KG1 (cell line): Measurements from ENCODE around the gene HOXC4.
A peak's percentile ranks its signal among the peaks of the same experiment; 100 is the strongest.

ENCODE experiments used
- DNase-seq: peaks from one replicate; lab custom pipeline; 2025; lab: John Stamatoyannopoulos, UW

Gene HOXC4

GRCh38 chr12:54029529-54030441, 23.9 kb upstream of the HOXC4 start:
- DNase-seq = no peak

DNA sequence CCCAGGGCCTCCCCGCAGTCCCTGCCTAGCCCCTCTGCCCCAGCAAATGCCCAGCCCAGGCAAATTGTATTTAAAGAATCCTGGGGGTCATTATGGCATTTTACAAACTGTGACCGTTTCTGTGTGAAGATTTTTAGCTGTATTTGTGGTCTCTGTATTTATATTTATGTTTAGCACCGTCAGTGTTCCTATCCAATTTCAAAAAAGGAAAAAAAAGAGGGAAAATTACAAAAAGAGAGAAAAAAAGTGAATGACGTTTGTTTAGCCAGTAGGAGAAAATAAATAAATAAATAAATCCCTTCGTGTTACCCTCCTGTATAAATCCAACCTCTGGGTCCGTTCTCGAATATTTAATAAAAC, 23.2 kb upstream of the HOXC4 start:
- DNase-seq = no peak

DNA sequence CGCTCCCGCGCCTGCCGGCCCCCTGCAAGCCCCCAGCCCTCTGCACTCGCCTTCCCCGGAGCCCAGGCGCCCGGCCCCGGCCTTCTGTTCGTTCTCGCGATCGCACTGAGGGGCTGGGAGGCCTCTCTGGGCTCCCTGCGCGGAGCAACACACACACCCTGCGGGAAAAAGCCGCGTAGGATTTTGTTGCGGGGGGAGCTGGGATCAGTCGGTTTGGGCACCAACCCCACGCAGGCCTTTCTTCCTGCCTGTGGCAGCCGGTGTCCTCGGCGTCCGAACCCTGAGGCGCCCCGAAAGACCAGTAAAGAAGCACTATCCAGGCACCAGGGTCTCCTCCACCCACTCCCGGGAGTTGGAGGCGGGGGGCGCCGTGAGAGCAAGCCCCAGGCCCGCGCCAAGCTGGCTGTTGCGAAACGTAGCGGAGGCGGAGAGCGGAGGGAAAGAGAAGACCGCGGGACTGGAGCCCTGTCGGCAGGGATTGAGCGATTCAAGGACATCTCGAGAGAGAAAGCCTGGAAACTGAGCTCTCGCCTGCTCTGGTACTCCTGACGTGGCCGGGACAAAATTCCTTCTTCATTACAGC, 22.7 kb upstream of the HOXC4 start:
- DNase-seq = no peak

GRCh38 chr12:54031480-54031879, 22.2 kb upstream of the HOXC4 start:
- DNase-seq = no peak

DNA sequence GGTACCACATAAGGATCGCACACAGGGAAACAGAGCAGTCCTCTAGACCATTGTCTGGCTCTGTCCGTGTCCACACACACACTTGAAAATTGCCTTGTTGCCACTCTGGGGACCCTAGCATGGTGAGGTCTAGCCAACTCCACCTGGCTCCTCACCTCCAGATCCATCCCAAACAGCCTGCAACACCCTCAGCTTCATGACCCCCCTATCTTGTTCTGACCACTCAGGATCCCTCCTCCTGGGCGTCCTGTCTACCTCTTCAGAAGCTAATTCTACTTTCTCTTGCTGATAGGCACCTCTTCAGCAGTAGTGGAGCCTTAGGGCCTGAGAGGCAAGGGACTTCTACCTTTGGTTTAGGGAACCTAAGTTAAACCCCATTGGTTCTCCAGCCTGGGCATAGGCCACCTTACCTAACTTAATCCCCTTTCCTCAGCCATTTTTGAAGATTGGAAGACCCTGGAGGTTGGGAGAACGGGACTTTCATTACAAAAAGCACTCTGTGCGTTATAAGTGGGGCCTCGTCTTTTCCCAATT, 21.5 kb upstream of the HOXC4 start:
- DNase-seq = no peak

DNA sequence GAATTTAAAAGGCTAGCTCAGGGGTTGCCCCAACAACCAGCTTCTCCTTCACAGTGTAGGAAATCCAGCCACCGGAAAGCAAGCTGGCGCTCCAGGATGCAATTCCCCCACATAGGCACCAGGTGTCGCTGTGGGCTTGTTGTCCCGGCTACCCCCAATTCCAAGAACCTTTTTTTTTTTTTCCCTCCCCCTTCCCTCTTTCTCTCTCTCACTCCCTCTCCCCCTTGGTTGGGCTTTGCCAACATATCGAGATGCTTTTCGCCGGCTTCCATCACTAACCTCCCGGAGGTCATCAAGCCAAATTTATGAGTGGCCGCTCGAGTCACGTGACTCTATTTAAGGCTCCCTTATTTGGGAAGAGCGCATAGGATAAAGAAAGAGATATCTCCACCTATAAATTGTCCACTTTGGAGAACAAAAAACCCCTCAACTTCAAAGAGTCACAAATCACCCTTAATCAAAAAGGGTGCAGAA, 21.0 kb upstream of the HOXC4 start, which contains the start of gene HOXC5:
Gene HOXC5, plus strand, starts transcription at position 424 of the 474 bp plus-strand sequence. CDS start 73 bp downstream, outside the sequence.
- DNase-seq = peak; percentile 14

DNA sequence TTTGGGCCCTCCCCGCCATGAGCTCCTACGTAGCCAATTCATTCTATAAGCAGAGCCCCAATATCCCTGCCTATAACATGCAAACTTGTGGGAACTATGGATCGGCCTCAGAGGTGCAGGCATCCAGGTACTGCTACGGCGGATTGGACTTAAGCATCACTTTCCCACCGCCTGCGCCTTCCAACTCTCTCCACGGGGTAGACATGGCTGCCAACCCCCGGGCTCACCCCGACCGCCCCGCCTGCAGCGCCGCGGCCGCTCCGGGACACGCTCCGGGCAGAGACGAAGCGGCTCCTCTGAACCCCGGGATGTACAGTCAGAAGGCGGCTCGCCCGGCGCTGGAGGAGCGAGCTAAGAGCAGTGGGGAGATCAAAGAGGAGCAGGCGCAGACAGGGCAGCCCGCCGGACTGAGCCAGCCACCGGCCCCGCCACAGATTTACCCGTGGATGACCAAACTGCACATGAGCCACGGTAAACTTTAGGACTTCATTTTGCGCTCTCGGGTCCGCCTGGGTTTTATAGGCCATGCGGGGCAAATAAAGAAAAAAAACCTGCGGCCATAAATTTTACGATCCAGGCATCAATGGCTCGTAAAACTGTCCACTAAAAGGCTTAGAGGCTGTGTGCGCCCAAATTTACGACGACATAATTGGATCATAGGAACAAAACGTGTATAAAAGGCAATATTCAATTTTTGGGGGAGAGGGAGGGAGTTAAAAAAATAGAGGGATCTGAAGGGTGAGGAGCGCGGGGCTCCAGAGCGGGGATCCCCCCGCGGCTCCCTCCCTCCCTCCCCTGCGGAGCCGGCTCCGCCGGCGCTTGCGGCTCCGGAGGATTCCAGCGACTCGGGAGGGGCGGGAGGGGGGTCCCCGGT, 20.3 kb upstream of the HOXC4 start:
- no peak for DNase-seq

- DNase-seq = no peak
Observed at GRCh38 chr12:54033980-54034784, 19.5 kb upstream of the HOXC4 start.

DNA sequence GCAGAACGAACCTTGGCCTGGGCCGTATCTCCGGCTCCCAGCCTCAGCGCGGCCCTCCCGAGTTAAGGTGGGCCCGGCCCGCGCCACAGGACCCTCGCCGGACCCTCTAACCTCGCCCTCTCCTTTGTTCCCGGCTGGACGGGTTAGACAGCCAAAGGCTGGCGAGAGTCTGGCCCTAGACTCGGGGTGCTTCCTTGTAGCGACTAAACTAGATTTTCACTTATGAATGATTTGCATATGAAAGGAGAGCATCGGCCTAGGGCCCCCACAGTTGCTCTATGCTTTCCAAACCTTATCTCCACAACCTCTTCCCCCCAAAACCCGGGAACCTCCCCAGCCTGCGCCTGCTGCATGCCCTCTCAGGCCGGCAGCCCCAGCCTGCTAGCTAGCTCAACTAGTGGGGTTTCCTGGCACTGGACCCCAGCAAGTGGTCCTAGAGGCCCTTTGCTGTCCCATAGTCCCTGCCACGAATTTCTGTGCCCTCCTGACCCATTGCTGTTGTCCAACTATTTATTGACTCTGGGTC, 18.8 kb upstream of the HOXC4 start:
- no peak for DNase-seq

DNA sequence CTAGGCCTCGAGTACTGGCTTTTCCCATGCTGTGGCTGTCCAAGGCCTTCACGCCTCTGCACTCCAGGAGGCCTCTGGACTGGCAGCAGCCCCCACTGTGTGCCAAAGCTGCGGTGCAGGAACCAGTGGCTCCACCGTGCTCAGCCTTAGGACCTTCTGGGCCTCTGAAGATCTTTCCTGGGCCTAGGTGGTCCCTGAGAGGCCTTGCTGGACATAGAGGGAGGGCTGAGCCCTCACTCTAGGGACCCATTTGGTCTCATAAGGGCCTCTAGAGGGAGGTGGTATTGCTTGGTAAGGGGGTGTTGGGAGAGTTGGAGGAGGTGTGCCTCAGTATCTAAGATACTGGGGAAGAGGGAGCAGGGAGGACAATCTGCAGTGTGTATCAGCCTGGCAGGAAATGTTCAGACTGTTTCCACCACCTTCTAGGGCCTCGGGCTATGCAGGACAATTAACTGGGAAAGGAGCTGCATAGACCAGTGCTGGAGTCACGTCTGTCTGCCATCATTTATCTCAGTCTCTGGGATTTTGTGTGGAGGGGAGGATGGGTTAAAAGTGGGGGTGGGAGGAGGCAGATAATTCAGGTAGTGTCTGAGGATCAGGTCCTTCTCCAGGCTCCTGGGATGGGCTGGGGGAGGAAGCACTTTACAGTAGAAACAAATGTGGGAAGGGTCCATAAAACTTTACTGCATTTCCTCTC, 17.9 kb upstream of the HOXC4 start:
- DNase-seq = no peak

DNA sequence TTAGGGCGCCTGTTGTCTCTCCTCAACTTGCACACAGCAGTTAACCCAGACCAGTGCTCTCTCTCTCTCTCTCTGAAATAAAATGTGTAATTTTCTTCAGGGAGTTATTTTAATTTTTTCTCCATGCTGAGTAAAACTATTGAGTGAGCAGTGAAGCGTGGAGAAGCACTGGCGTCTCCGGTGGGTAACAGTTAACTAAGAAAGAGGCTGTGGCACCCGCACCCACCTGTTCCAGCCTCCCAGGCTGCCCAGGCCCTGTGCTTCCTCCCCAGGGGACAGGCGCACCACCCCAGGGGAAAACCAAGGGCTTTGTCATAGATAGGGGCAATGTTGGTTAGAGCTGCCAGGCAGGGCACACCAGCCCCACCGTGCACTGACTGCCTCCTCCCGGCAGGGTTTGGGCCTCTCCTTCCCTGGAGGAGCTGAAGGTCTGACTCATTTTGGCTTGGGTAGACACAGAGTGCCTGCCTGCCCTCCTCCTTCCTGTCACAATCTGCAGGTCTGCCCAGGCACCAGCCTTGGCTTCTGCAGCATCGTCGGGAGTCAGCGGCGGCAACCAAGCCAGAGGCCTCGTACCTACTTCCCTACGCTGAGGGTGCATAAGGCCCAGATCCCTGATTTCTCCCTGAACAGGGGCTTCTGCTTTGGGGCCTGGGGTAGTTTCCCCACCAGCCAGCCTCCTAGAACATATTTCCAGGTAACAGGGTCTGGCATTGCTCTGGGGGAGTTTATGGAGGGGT, 16.8 kb upstream of the HOXC4 start:
- DNase-seq = no peak

- no peak for DNase-seq
Observed at GRCh38 chr12:54037360-54038283, 16.0 kb upstream of the HOXC4 start.

- DNase-seq = no peak
Observed at GRCh38 chr12:54038284-54038870, 15.3 kb upstream of the HOXC4 start.

DNA sequence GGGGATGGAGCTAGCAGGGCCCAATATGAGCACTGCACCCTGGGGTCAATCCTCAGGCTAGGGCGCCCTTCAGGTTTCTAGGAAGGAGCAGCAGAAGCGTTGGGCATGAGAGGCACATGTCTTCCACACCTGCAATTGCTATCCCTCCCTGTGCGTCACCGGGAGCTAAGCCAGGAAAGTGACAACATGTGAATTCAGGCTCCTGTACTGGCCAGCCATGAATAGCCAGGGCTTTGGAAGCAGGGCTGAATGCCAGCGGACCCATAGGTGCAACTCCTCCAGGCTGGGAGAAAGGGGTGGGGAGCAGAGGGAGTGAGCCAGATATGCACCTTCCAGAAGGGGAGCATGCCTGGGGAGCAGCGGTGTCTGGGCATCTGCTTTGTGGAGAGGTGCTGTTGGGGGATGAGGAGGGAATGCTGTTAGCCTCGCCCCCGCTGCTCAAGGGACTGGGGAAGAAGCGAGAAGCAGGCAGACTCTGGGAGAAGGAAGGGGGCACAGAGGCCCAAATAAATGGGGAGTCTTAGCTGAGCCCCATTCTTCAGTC, 14.7 kb upstream of the HOXC4 start:
- no peak for DNase-seq

GRCh38 chr12:54039417-54040147, 14.1 kb upstream of the HOXC4 start:
- DNase-seq = no peak

- DNase-seq = no peak
Observed at GRCh38 chr12:54040148-54040494, 13.5 kb upstream of the HOXC4 start.

- DNase-seq = no peak
Observed at GRCh38 chr12:54040648-54041047, 13.0 kb upstream of the HOXC4 start.
